Mucosa of descending colon (tissue), 3 donors: ENCODE measurements around the gene SYT3. TPM values are rescaled to one million over a fixed set of nuclear protein-coding genes. Genes with fewer than 3 reads are reported as not detected.

Experiments
- ATAC-seq: fragments of 200-7000 bp; cut with Tn5 transposase; one replicate; pipeline ENCODE4 v1.9.1; 2020; ENCODE audit warnings: mild to moderate bottlenecking, moderate library complexity
- DNase-seq, 3 donors: peaks; one replicate each; pipeline ENCODE4 v3.0.0-alpha.2; 2020
- H3K36me3 ChIP-seq: fragments of 200-600 bp; one replicate; pipeline ENCODE4 v1.8.0; 2021; ENCODE audit warnings: low read depth, mild to moderate bottlenecking
- H3K4me1 ChIP-seq: fragments of 200-600 bp; one replicate; pipeline ENCODE4 v1.8.0; 2021; ENCODE audit warnings: low read depth, mild to moderate bottlenecking
- H3K4me3 ChIP-seq: fragments of 200-600 bp; one replicate; pipeline ENCODE4 v1.8.0; 2021; ENCODE audit warnings: mild to moderate bottlenecking
- H3K9me3 ChIP-seq: fragments of 200-600 bp; one replicate; pipeline ENCODE4 v1.8.0; 2021; ENCODE audit warnings: mild to moderate bottlenecking
- CTCF ChIP-seq: fragments of 200-600 bp; IDR thresholded peaks from one replicate; pipeline ENCODE4 v1.8.0; 2022; ENCODE audit warnings: antibody characterized with exemption, mild to moderate bottlenecking
- intact Hi-C, 2 donors: fragments of 100-400 bp; cut with DNase I in 1 of 2; cut with micrococcal nuclease in 1 of 2; formaldehyde crosslinking; loops; one replicate each; pipeline versions ENCODE4 v1.11.0 to v1.11.1; 2022; cut with DNase I, micrococcal nuclease
- total RNA-seq, 3 donors: library from RNA; stranded (reverse); fragmentation: NEBNext Ultra II Directional in 2 of 3; extraction: Animal tissue kit (Norgen Biotek cat#: 25700) in 2 of 3; gene quantifications; one replicate each; pipeline versions ENCODE4 v1.2.1 to v1.2.4, GENCODE V29; 2021 to 2023
- donor health status: DM: no; HTN: no; CAD: no; lungs with moderate emphysema.
- donor health status: DM: no; HTN: no; CAD: no.
- donor health status: DM: no; HTN: yes; CAD: no.

SYT3 gene
- total RNA-seq, 3 donors from 2014 or later, result 0.14 to 1.2 TPM; not detected in 1

DNA sequence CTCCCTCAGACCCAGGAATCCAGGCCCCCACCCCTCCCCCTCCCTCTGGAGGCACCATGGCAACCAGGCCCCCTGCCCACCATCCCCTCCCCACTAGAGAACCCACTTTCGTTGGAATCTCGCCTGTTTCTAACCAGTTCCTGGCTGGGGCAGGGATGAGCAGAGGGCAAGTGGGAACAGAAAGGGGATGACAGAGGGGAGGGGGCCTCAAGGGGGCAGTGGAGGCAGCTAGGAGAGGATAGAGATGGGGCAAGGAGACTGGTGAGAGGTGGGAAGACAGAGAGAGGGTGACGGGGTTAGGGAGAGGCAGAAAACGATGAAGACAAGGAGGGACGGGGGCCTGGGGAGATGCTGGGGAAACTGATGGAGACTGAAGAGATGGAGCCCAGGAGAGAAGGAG is 9.0 kb upstream of the SYT3 start:
- H3K36me3 ChIP-seq, result no peaks in the 10 kb centered on the region
- H3K9me3 ChIP-seq, result no peaks in the 10 kb centered on the region
- H3K4me1 ChIP-seq, result no peaks in the 10 kb centered on the region
- no peak for DNase-seq
- no peak for TF ChIP-seq CTCF
- no peak for ATAC-seq
- H3K4me3 ChIP-seq, result no peak overlapping the region
- intact Hi-C loops, result no loop called here

- intact Hi-C loops, result no loop called here
- DNase-seq (no peak), ATAC-seq (no peak)
- Histone ChIP-seq H3K4me3 (no peak overlapping the region), H3K4me1 (no peaks in the 10 kb centered on the region), H3K9me3 (no peaks in the 10 kb centered on the region), H3K36me3 (no peaks in the 10 kb centered on the region)
- no peak for TF ChIP-seq CTCF
These were observed 8.4 kb upstream of the SYT3 start for GRCh38 chr19:50647879-50648615.

DNA sequence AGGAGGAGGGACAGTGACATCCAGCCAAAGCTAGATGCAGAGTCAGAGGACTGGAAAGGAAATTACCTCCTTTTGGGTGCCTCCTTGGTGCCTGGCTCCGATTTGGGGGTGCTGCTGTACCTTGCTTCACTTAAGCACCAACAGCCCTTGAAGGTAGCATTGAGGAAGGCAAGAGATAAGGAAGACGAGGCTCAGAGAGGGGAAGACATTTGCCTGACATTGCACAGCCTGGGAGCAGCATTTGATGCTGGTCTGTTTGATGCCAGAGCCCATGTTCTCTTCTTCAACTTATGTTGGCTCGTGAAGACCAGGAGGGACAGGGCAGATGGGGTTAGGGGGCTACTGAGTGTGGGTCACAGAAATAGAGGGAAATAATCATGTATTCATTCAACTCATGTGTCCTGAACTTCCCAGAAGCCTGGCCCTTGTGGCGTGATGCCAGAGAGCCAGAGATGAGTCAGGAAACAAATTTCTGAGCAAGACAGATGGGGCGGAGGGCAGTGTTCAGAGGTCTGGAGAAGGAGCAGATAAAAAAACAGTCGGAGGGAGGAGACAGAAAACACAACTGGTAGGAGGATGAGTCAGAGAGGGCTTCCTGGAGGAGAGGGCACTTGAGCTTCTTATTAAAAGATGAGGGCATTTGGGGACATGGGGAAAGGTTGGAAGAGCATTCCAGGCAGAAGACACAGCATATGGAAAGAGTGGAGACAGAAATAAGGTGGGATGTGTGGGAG is 6.6 kb upstream of the SYT3 start:
- DNase-seq (no peak), ATAC-seq (no peak)
- no peak overlapping the region for H3K4me3 ChIP-seq
- H3K36me3 ChIP-seq, result no peaks in the 10 kb centered on the region
- H3K9me3 ChIP-seq, result no peaks in the 10 kb centered on the region
- TF ChIP-seq CTCF, result no peak
- no peaks in the 10 kb centered on the region for H3K4me1 ChIP-seq
- intact Hi-C loops, result no loop called here

DNA sequence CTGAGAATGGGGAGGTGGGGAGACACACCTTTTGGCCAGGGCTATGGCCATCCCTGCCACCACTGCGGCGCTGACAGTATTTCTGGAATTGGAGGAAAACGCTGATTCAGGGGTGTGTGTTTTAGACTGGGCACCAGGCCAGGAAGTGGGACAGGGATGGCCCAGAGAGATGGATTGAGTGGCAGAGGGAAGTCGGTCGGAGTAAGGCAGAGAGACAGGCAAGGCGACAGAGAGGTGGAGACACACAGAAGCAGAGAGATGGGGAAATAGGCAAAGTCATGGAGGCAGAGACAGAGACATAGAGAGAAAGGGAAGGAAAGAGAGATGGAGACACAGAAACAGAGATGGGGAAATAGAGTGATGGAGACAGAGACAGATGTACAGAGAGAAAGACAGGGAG is 5.4 kb upstream of the SYT3 start:
- no peaks in the 10 kb centered on the region for H3K9me3 ChIP-seq
- no peak overlapping the region for H3K4me3 ChIP-seq
- TF ChIP-seq CTCF, result no peak
- intact Hi-C loops, result no loop called here
- DNase-seq (no peak), ATAC-seq (no peak)
- no peaks in the 10 kb centered on the region for H3K36me3 ChIP-seq
- no peaks in the 10 kb centered on the region for H3K4me1 ChIP-seq

GRCh38 chr19:50644315-50644915 is 4.7 kb upstream of the SYT3 start:
- no peak for TF ChIP-seq CTCF
- Histone ChIP-seq H3K9me3 (no peaks in the 10 kb centered on the region), H3K4me3 (no peak overlapping the region), H3K36me3 (no peaks in the 10 kb centered on the region), H3K4me1 (no peaks in the 10 kb centered on the region)
- ATAC-seq, result no peak
- no peak for DNase-seq
- intact Hi-C loops, result no loop called here
